ENCODE measurements around the gene NSMCE3. TPM values are rescaled to one million over a fixed set of nuclear protein-coding genes. Genes with fewer than 3 reads are reported as not detected.

The NSMCE3 gene
- total RNA-seq, 1 donor from 2014 or later: 12.5 TPM

GRCh38 chr15:29244123-29244522 is 25.5 kb downstream of the NSMCE3 start:
- H3K27ac Mint-ChIP-seq (ENCODE audit: unreplicated experiment): no peak overlapping the region
- no peaks in the 10 kb centered on the region for H3K9me3 Mint-ChIP-seq
- no peak for DNase-seq (ENCODE audit: low read depth, low spot score)
- TF ChIP-seq CTCF (conservative IDR thresholded peaks at IDR 0.05): no peak
- H3K36me3 Mint-ChIP-seq (ENCODE audit: low read depth): no peaks in the 10 kb centered on the region
- H3K4me3 Mint-ChIP-seq: no peak overlapping the region
- peaks cover 5% of the 10 kb centered on the region for H3K4me1 Mint-ChIP-seq
- no peaks in the 10 kb centered on the region for H3K27me3 Mint-ChIP-seq (ENCODE audit: low read depth)

GRCh38 chr15:29242456-29243242 is 27.0 kb downstream of the NSMCE3 start:
- no peak overlapping the region for H3K27ac Mint-ChIP-seq (ENCODE audit: unreplicated experiment)
- H3K4me1 Mint-ChIP-seq: peaks cover 5% of the 10 kb centered on the region
- no peaks in the 10 kb centered on the region for H3K9me3 Mint-ChIP-seq
- no peak overlapping the region for H3K4me3 Mint-ChIP-seq
- no peak for DNase-seq (ENCODE audit: low read depth, low spot score)
- H3K27me3 Mint-ChIP-seq (ENCODE audit: low read depth): no peaks in the 10 kb centered on the region
- H3K36me3 Mint-ChIP-seq (ENCODE audit: low read depth): no peaks in the 10 kb centered on the region
- TF ChIP-seq CTCF (conservative IDR thresholded peaks at IDR 0.05): no peak

- H3K9me3 Mint-ChIP-seq: no peaks in the 10 kb centered on the region
- no peak for TF ChIP-seq CTCF (conservative IDR thresholded peaks at IDR 0.05)
- H3K36me3 Mint-ChIP-seq (ENCODE audit: low read depth): no peaks in the 10 kb centered on the region
- DNase-seq (ENCODE audit: low read depth, low spot score): no peak
- no peaks in the 10 kb centered on the region for H3K27me3 Mint-ChIP-seq (ENCODE audit: low read depth)
- no peak overlapping the region for H3K4me3 Mint-ChIP-seq
- H3K4me1 Mint-ChIP-seq: peaks cover 5% of the 10 kb centered on the region
- H3K27ac Mint-ChIP-seq (ENCODE audit: unreplicated experiment): no peak overlapping the region
These were observed 28.4 kb downstream of the NSMCE3 start for GRCh38 chr15:29241207-29241606.

DNA sequence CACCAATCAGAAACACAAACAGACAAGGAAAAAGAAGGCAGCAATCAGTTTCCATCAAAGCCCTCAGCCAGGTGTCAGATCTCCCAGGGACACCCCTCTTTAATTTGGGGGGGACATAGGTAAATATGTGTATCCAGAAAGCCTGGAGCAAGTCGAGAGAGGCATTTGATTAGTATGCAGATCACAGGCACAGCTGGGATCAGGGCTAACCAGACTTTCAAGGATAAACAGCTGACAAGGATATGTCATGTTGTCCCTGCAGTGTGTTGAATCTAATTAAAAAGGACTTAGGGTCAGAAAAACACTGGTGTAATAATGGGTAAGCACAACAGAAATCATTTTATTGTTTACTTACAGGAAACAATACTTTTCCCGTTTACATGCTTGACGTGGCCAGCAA is 30.2 kb downstream of the NSMCE3 start:
- Mint-ChIP-seq H3K4me3 (no peak overlapping the region), H3K9me3 (peaks cover 8% of the 10 kb centered on the region), H3K4me1 (peaks cover 5% of the 10 kb centered on the region), H3K27ac (ENCODE audit: unreplicated experiment) (no peak overlapping the region), H3K27me3 (ENCODE audit: low read depth) (no peaks in the 10 kb centered on the region), H3K36me3 (ENCODE audit: low read depth) (no peaks in the 10 kb centered on the region)
- no peak for TF ChIP-seq CTCF (conservative IDR thresholded peaks at IDR 0.05)
- DNase-seq (ENCODE audit: low read depth, low spot score): no peak

DNA sequence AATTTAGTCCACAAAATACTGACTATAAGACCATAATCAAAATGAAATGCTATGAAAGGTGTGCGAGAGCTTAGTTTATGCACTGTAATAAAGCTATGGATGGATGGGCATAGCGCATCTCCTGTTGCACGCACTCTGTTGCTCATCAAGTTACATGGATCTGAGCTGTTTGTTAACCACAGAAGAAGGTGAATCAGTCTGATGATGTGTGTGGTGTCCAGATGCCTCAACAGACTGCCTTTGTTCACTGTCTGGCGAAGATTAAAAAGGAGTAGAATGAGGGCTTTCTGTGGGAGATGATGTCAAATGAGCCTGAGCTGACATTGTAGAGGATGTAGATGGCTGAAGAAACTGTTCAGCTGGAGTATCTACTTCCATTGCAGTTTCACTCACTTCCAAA is 36.1 kb downstream of the NSMCE3 start:
- Mint-ChIP-seq H3K36me3 (ENCODE audit: low read depth) (no peaks in the 10 kb centered on the region), H3K27me3 (ENCODE audit: low read depth) (no peaks in the 10 kb centered on the region), H3K27ac (ENCODE audit: unreplicated experiment) (no peak overlapping the region), H3K9me3 (peaks cover 8% of the 10 kb centered on the region), H3K4me3 (no peak overlapping the region), H3K4me1 (no peaks in the 10 kb centered on the region)
- TF ChIP-seq CTCF (conservative IDR thresholded peaks at IDR 0.05): no peak
- DNase-seq (ENCODE audit: low read depth, low spot score): no peak

All from neural crest cell (in vitro differentiated cells).